Neural cell (in vitro differentiated cells): Measurements from ENCODE around the gene LDLRAD4. TPM values are rescaled to one million over a fixed set of nuclear protein-coding genes. Genes with fewer than 3 reads are reported as not detected.

ENCODE experiments used
- H2AFZ ChIP-seq: fragments of 200-600, 300-800 bp; sonication (generic), shearing (Covaris generic); 2 replicates; pipeline ENCODE4 v1.6.0; 2014; ENCODE audit warnings: low read depth, mild to moderate bottlenecking, antibody characterized with exemption, low read length, moderate library complexity
- H3F3A ChIP-seq: fragments of 200-600 bp; shearing (Covaris generic); 2 replicates; pipeline ENCODE4 v1.6.1; 2016; ENCODE audit warnings: mild to moderate bottlenecking, moderate library complexity, mixed read lengths, antibody characterized with exemption, low read length; ENCODE audit not compliant: insufficient read depth, poor library complexity, severe bottlenecking
- H3K27ac ChIP-seq: fragments of 200-600, 300-800 bp; sonication (generic), shearing (Covaris generic); 2 replicates; pipeline ENCODE4 v1.5.1; 2014; ENCODE audit warnings: mild to moderate bottlenecking, low read length, moderate library complexity
- H3K27me3 ChIP-seq: fragments of 300-800, 200-600 bp; sonication (generic), shearing (Covaris generic); 2 replicates; pipeline ENCODE4 v1.6.0; 2014; ENCODE audit warnings: mild to moderate bottlenecking, low read depth, low read length, moderate library complexity; ENCODE audit not compliant: insufficient read depth
- H3K36me3 ChIP-seq: fragments of 300-800, 200-600 bp; sonication (generic), shearing (Covaris generic); 2 replicates; pipeline ENCODE4 v1.5.1; 2014; ENCODE audit warnings: mild to moderate bottlenecking, antibody characterized with exemption, low read length, moderate library complexity; ENCODE audit not compliant: insufficient read depth
- H3K4me2 ChIP-seq: fragments of 300-800, 200-600 bp; sonication (generic), shearing (Covaris generic); 2 replicates; pipeline ENCODE4 v1.6.0; 2014; ENCODE audit warnings: mild to moderate bottlenecking, low read length
- H3K4me3 ChIP-seq: fragments of 300-800, 200-600 bp; sonication (generic), shearing (Covaris generic); 2 replicates; pipeline ENCODE4 v1.5.1; 2014; ENCODE audit warnings: mild to moderate bottlenecking, low read length, moderate library complexity
- H3K79me2 ChIP-seq: fragments of 200-600 bp; shearing (Covaris generic); replicated peaks from 2 replicates; pipeline ENCODE4 v1.6.0; 2014; ENCODE audit warnings: mild to moderate bottlenecking, low read length, moderate library complexity; ENCODE audit not compliant: insufficient read depth
- H3K9ac ChIP-seq: fragments of 300-800, 200-600 bp; sonication (generic), shearing (Covaris generic); 2 replicates; pipeline ENCODE4 v1.6.1; 2016; ENCODE audit warnings: mild to moderate bottlenecking, low read length, mixed read lengths
- H3K9me2 ChIP-seq: fragments of 200-600 bp; shearing (Covaris generic); 2 replicates; pipeline ENCODE4 v1.6.1; 2016; ENCODE audit warnings: mild to moderate bottlenecking, low read length, mixed read lengths; ENCODE audit not compliant: insufficient read depth
- H3K9me3 ChIP-seq: fragments of 200-600, 300-800 bp; sonication (generic), shearing (Covaris generic); 2 replicates; pipeline ENCODE4 v1.6.1; 2016; ENCODE audit warnings: mild to moderate bottlenecking, mixed run types, low read length, moderate library complexity, mixed read lengths
- H4K20me1 ChIP-seq: fragments of 200-600 bp; shearing (Covaris generic); 2 replicates; pipeline ENCODE4 v1.6.1; 2016; ENCODE audit warnings: mild to moderate bottlenecking, mixed run types; ENCODE audit not compliant: insufficient read depth
- EP300 ChIP-seq: fragments of 450-650 bp; conservative IDR thresholded peaks from 2 replicates; pipeline ENCODE4 v1.6.1; 2014; ENCODE audit warnings: antibody characterized with exemption, mild to moderate bottlenecking, moderate library complexity; ENCODE audit not compliant: poor library complexity, severe bottlenecking
- EZH2 ChIP-seq: fragments of 200-600, 300-800 bp; shearing (Covaris generic), sonication (generic); IDR thresholded peaks from 2 replicates; pipeline ENCODE4 v1.6.1; 2014; ENCODE audit warnings: antibody characterized with exemption, low read length, borderline replicate concordance, mild to moderate bottlenecking; ENCODE audit not compliant: insufficient read depth, poor library complexity, severe bottlenecking
- MXI1 ChIP-seq: fragments of 450-650 bp; conservative IDR thresholded peaks from 2 replicates; pipeline ENCODE4 v1.6.1; 2014; ENCODE audit warnings: antibody characterized with exemption, mild to moderate bottlenecking; ENCODE audit not compliant: poor library complexity, severe bottlenecking
- POLR2AphosphoS5 ChIP-seq: IDR thresholded peaks from 2 replicates; pipeline ENCODE4 v1.6.1; 2012
- RAD21 ChIP-seq: fragments of 450-650 bp; conservative IDR thresholded peaks from 2 replicates; pipeline ENCODE4 v1.6.1; 2014; ENCODE audit warnings: antibody characterized with exemption, mild to moderate bottlenecking, moderate library complexity
- SMC3 ChIP-seq: fragments of 450-650 bp; conservative IDR thresholded peaks from 2 replicates; pipeline ENCODE4 v1.6.1; 2014; ENCODE audit warnings: antibody characterized with exemption, mild to moderate bottlenecking, moderate library complexity; ENCODE audit not compliant: poor library complexity
- TAF1 ChIP-seq: IDR thresholded peaks from 2 replicates; pipeline ENCODE4 v1.6.1; 2012; ENCODE audit warnings: low read depth
- polyA plus RNA-seq: library from polyadenylated mRNA; depleted of rRNA; stranded (reverse); fragments of >200 nt; gene quantifications from 2 replicates; pipeline ENCODE4 v1.2.3, GENCODE V29; 2014
- TF ChIP-seq, protein P1 (sequence below): IDR thresholded peaks from 2 replicates; pipeline ENCODE4 v1.6.1; 2012; ENCODE audit warnings: borderline replicate concordance
- TF ChIP-seq, protein P2 (sequence below): fragments of 450-650 bp; IDR thresholded peaks from 2 replicates; pipeline ENCODE4 v1.5.1; 2014; ENCODE audit warnings: antibody characterized with exemption, mild to moderate bottlenecking, moderate library complexity; ENCODE audit not compliant: poor library complexity, severe bottlenecking

Gene LDLRAD4
- polyA plus RNA-seq, 1 donor from 2014 or later: 3.7 TPM

DNA sequence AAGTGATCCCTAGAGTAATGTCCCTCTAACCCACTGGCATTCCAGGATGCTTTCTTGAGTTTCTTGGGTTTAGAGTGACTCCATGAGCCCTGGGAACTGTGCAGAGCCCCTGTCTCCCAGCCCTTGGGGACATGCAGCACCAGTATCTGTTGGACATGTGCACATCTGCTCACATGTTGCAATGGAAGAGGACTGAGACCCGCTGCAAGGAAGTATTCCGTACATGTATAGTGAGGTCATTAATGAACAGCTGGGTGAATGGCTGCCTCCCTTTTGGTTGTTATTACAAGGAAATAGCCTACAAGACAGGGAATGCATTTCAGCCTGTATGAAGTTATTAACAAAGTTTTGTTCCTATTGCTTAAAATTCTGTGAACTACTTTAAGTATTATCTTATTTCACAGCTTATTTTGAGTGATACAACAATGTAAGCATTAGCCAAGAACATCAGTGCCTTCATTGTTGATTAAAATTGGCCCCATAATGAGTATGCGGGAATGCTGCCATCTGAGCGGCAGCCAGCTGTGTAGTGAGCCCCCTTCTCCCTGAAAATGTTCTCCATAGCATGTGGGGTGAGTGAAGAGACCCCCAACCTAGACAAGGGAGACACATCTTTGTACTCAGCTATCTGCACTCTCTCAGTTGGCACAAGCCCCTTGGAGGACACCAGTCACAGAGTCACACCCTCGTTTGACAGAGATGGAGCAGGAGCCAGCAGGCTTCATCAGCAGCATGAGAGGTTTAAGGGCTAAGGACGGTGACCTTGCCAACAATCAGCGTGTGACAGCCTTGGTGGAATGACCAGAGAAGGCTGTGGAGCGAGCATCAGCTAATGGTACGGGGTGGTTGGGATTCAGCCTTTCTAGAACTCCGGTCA, 420.4 kb downstream of the LDLRAD4 start:
- Histone ChIP-seq H3K79me2 (no peaks in the 10 kb centered on the region), H3F3A (no peaks in the 10 kb centered on the region), H3K27me3 (no peaks in the 10 kb centered on the region), H3K9ac (no peak overlapping the region), H3K4me3 (no peak overlapping the region), H3K4me2 (no peak overlapping the region), H2AFZ (no peak overlapping the region), H4K20me1 (no peaks in the 10 kb centered on the region), H3K9me3 (no peaks in the 10 kb centered on the region), H3K36me3 (no peaks in the 10 kb centered on the region), H3K27ac (no peak overlapping the region), H3K9me2 (no peaks in the 10 kb centered on the region)
- TF ChIP-seq, protein P1, sequence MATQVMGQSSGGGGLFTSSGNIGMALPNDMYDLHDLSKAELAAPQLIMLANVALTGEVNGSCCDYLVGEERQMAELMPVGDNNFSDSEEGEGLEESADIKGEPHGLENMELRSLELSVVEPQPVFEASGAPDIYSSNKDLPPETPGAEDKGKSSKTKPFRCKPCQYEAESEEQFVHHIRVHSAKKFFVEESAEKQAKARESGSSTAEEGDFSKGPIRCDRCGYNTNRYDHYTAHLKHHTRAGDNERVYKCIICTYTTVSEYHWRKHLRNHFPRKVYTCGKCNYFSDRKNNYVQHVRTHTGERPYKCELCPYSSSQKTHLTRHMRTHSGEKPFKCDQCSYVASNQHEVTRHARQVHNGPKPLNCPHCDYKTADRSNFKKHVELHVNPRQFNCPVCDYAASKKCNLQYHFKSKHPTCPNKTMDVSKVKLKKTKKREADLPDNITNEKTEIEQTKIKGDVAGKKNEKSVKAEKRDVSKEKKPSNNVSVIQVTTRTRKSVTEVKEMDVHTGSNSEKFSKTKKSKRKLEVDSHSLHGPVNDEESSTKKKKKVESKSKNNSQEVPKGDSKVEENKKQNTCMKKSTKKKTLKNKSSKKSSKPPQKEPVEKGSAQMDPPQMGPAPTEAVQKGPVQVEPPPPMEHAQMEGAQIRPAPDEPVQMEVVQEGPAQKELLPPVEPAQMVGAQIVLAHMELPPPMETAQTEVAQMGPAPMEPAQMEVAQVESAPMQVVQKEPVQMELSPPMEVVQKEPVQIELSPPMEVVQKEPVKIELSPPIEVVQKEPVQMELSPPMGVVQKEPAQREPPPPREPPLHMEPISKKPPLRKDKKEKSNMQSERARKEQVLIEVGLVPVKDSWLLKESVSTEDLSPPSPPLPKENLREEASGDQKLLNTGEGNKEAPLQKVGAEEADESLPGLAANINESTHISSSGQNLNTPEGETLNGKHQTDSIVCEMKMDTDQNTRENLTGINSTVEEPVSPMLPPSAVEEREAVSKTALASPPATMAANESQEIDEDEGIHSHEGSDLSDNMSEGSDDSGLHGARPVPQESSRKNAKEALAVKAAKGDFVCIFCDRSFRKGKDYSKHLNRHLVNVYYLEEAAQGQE: no peak

DNA sequence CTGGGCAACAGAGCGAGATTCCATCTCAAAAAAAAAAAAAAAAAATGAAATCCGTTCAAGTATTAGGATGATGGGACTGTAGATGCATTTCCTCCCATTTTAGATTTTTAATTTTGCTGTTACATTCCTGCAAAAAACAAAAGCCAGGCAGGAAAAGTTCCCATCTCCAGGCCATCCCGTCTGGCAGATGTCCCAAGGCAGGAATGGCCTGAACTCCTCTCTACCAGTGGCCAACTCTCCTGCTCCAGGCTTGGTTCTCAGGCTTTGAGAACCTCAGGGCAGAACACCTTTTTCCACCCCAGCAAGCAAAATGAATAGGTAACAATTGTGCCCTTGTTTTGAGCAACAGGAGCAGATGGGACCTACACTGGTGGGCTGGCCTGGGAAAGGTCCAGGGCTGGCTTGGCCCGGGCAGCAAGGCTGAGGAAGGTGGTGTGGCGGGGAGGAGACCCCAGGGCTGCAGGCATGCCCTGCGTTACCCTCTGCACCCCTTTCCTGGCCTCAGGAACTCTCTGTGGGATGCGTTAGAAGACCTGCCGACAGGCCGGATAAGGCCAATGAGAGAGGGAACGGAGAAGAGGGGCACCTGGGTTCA, 421.8 kb downstream of the LDLRAD4 start:
- Histone ChIP-seq H3K4me2 (no peak overlapping the region), H3K27ac (no peak overlapping the region), H2AFZ (no peak overlapping the region), H3F3A (no peaks in the 10 kb centered on the region), H3K79me2 (no peaks in the 10 kb centered on the region), H3K4me3 (no peak overlapping the region), H4K20me1 (no peaks in the 10 kb centered on the region), H3K9me2 (no peaks in the 10 kb centered on the region), H3K36me3 (no peaks in the 10 kb centered on the region), H3K9me3 (no peaks in the 10 kb centered on the region), H3K9ac (no peak overlapping the region), H3K27me3 (no peaks in the 10 kb centered on the region)
- no peak for TF ChIP-seq RAD21
- no peak for TF ChIP-seq EZH2
- no peak for TF ChIP-seq TAF1
- TF ChIP-seq, protein P1: no peak
- TF ChIP-seq EP300: no peak
- no peak for TF ChIP-seq SMC3
- no peak for TF ChIP-seq MXI1
- no peak for TF ChIP-seq POLR2AphosphoS5
- TF ChIP-seq, protein P2, sequence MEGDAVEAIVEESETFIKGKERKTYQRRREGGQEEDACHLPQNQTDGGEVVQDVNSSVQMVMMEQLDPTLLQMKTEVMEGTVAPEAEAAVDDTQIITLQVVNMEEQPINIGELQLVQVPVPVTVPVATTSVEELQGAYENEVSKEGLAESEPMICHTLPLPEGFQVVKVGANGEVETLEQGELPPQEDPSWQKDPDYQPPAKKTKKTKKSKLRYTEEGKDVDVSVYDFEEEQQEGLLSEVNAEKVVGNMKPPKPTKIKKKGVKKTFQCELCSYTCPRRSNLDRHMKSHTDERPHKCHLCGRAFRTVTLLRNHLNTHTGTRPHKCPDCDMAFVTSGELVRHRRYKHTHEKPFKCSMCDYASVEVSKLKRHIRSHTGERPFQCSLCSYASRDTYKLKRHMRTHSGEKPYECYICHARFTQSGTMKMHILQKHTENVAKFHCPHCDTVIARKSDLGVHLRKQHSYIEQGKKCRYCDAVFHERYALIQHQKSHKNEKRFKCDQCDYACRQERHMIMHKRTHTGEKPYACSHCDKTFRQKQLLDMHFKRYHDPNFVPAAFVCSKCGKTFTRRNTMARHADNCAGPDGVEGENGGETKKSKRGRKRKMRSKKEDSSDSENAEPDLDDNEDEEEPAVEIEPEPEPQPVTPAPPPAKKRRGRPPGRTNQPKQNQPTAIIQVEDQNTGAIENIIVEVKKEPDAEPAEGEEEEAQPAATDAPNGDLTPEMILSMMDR: no peak
